Smooth muscle cell (in vitro differentiated cells): ENCODE data around the gene CSAG1. TPM values are rescaled to one million over a fixed set of nuclear protein-coding genes. Genes with fewer than 3 reads are reported as not detected.
"Not testable (repeated sequence)": the region's sequence is repeated elsewhere in the genome, so short reads cannot be mapped to it uniquely, and the experiment has no call there.

Experiments used
- DNase-seq: peaks from one replicate; lab custom pipeline; 2025; ENCODE audit not compliant: unreplicated experiment; lab: John Stamatoyannopoulos, UW
- H2AFZ ChIP-seq: fragments of 200-600 bp; sonication (generic); 2 replicates; pipeline ENCODE4 v1.6.0; 2016; ENCODE audit warnings: antibody characterized with exemption, low read depth, mild to moderate bottlenecking
- H3F3A ChIP-seq: fragments of 200-600 bp; sonication (generic); 2 replicates; pipeline ENCODE4 v1.6.0; 2017; ENCODE audit warnings: antibody characterized with exemption, low read depth
- H3K27ac ChIP-seq: fragments of 200-600 bp; sonication (generic); 2 replicates; pipeline ENCODE4 v1.5.1; 2016; ENCODE audit warnings: low read depth, mild to moderate bottlenecking
- H3K27me3 ChIP-seq: fragments of 200-600 bp; sonication (generic); 2 replicates; pipeline ENCODE4 v1.6.1; 2016; ENCODE audit warnings: low read depth, mild to moderate bottlenecking
- H3K36me3 ChIP-seq: fragments of 200-600 bp; sonication (generic); 2 replicates; pipeline ENCODE4 v1.5.1; 2016; ENCODE audit warnings: low read depth
- H3K4me1 ChIP-seq: fragments of 200-600 bp; sonication (generic); 2 replicates; pipeline ENCODE4 v1.5.1; 2016; ENCODE audit warnings: low read depth
- H3K4me2 ChIP-seq: fragments of 200-600 bp; sonication (generic); 2 replicates; pipeline ENCODE4 v1.6.0; 2016; ENCODE audit warnings: mild to moderate bottlenecking
- H3K4me3 ChIP-seq: fragments of 200-600 bp; sonication (generic); 2 replicates; pipeline ENCODE4 v1.5.1; 2016; ENCODE audit warnings: mild to moderate bottlenecking
- H3K79me2 ChIP-seq: fragments of 200-600 bp; sonication (generic); 2 replicates; pipeline ENCODE4 v1.6.0; 2016; ENCODE audit warnings: low read depth, mild to moderate bottlenecking
- H3K9ac ChIP-seq: fragments of 200-600 bp; sonication (generic); 2 replicates; pipeline ENCODE4 v1.6.0; 2016; ENCODE audit warnings: low read depth
- H3K9me3 ChIP-seq: fragments of 200-600 bp; sonication (generic); replicated peaks from 2 replicates; pipeline ENCODE4 v1.5.1; 2016; ENCODE audit warnings: low read depth
- H4K20me1 ChIP-seq: fragments of 200-600 bp; sonication (generic); 2 replicates; pipeline ENCODE4 v1.6.0; 2016; ENCODE audit warnings: low read depth
- WGBS: methylation state at CpG from one replicate; pipeline ENCODE4 v1.1.7; 2016; ENCODE audit warnings: low lambda C conversion rate; 5-methylcytosine and 5-hydroxymethylcytosine counted together
- polyA plus RNA-seq: library from polyadenylated mRNA; unstranded; fragments of >200 nt; fragmentation: Nextera tagmentation; extraction: Ambion mirVana; gene quantifications from 2 replicates; pipeline ENCODE4 v1.2.1, GENCODE V29; 2016
- total RNA-seq: library from RNA; depleted of rRNA; stranded (reverse); fragments of >200 nt; gene quantifications from 2 replicates; pipeline ENCODE4 v1.2.3, GENCODE V29; 2014
- TF ChIP-seq, protein P1 (sequence below): fragments of 200-600 bp; sonication (generic); IDR thresholded peaks from 2 replicates; pipeline ENCODE4 v1.5.1; 2017; ENCODE audit warnings: borderline replicate concordance, mild to moderate bottlenecking, antibody characterized with exemption; ENCODE audit not compliant: insufficient read depth, poor library complexity, severe bottlenecking

The CSAG1 gene
- not detected in 2 replicates for total RNA-seq
- polyA plus RNA-seq = not detected in 2 replicates

DNA sequence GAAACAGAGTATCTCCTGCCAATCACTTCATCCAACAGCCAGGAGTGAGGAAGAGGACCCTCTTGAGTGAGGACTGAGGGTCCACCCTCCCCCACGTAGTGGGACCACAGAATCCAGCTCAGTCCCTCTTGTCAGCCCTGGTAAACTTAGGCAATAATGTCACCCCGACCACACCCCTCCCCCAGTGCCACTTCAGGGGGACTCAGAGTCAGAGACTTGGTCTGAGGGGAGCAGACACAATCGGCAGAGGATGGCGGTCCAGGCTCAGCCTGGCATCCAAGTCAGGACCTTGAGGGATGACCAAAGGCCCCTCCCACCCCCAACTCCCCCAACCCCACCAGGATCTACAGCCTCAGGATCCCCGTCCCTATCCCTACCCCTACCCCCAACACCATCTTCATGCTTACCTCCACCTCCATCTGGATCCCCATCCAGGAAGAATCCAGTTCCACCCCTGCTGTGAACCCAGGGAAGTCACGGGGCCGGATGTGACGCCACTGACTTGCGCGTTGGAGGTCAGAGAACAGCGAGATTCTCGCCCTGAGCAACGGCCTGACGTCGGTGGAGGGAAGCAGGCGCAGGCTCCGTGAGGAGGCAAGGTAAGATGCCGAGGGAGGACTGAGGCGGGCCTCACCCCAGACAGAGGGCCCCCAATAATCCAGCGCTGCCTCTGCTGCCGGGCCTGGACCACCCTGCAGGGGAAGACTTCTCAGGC lies at the start of gene CSAG1, which contains the start of gene MAGEA12:
Gene CSAG1, minus strand, starts transcription at position 461 of the 715 bp plus-strand sequence. CDS start 1,261 bp downstream, outside the sequence.
Gene MAGEA12, plus strand, starts transcription at position 497 of the 715 bp plus-strand sequence. CDS start 2,405 bp downstream, outside the sequence.
- no peaks in the 10 kb centered on the region for H3K79me2 ChIP-seq
- no peaks in the 10 kb centered on the region for H3K27me3 ChIP-seq
- 92% methylated on average over 16 of the region's 21 CpGs for WGBS
- H3F3A ChIP-seq = no peaks in the 10 kb centered on the region
- no peak within 1 kb of the TSS for H3K4me3 ChIP-seq
- H2AFZ ChIP-seq = no peak within 1 kb of the TSS
- no peak within 1 kb of the TSS for H3K27ac ChIP-seq
- H3K9ac ChIP-seq = no peak within 1 kb of the TSS
- TF ChIP-seq, protein P1, sequence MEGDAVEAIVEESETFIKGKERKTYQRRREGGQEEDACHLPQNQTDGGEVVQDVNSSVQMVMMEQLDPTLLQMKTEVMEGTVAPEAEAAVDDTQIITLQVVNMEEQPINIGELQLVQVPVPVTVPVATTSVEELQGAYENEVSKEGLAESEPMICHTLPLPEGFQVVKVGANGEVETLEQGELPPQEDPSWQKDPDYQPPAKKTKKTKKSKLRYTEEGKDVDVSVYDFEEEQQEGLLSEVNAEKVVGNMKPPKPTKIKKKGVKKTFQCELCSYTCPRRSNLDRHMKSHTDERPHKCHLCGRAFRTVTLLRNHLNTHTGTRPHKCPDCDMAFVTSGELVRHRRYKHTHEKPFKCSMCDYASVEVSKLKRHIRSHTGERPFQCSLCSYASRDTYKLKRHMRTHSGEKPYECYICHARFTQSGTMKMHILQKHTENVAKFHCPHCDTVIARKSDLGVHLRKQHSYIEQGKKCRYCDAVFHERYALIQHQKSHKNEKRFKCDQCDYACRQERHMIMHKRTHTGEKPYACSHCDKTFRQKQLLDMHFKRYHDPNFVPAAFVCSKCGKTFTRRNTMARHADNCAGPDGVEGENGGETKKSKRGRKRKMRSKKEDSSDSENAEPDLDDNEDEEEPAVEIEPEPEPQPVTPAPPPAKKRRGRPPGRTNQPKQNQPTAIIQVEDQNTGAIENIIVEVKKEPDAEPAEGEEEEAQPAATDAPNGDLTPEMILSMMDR = no peak
- H3K4me1 ChIP-seq = no peaks in the 10 kb centered on the region
- no peak within 1 kb of the TSS for H3K4me2 ChIP-seq
- DNase-seq = no peak
- no peaks in the 10 kb centered on the region for H3K36me3 ChIP-seq
- H3K9me3 ChIP-seq = no peaks in the 10 kb centered on the region
- no peaks in the 10 kb centered on the region for H4K20me1 ChIP-seq

DNA sequence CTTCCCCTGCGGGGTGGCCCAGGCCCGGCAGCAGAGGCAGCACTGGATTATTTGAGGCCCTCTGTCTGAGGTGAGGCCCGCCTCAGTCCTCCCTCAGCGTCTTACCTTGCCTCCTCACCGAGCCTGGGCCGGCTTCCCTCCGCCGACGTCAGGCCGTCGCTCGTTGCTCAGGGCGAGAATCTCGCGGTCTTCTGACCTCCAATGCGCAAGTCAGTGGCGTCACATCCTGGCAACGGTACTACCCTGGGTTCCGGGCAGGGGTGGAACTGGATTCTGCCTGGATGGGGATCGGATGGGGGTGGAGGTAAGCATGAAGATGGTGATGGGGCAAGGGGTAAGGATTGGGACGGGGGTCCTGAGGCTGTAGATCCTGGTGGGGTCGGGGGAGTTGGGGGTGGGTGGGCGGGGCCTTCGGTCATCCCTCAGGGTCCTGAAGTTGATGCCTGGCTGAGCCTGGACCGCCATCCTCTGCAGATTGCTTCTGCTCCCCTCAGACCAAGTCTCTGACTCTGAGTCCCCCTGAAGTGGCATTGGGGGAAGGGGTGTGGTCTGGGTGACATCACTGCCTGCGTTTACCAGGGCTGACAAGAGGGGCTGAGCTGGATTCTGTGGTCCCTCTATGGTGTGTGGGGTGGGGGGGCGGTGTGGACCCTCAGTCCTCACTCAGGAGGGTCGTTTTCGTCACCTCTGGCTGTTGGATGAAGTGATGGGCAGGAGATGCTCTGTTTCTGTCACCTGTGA lies 36.2 kb upstream of the CSAG1 start, which contains the start of gene MAGEA6:
Gene MAGEA6, minus strand, starts transcription at position 141 of the 741 bp plus-strand sequence. CDS start 2,039 bp downstream, outside the sequence.
- not testable (repeated sequence) for H3K4me3 ChIP-seq, H2AFZ ChIP-seq, H3K79me2 ChIP-seq, H3K9ac ChIP-seq, H3K4me1 ChIP-seq, H3K27me3 ChIP-seq, H3K4me2 ChIP-seq, H4K20me1 ChIP-seq, H3K9me3 ChIP-seq, H3K36me3 ChIP-seq, H3K27ac ChIP-seq, H3F3A ChIP-seq, DNase-seq
- 81% methylated on average over 3 of the region's 29 CpGs for WGBS

GRCh38 chrX:152766562-152766961 lies 33.0 kb upstream of the CSAG1 start:
- not testable (repeated sequence) for H2AFZ ChIP-seq, H3K4me3 ChIP-seq, DNase-seq, H3K4me2 ChIP-seq, H3K27me3 ChIP-seq, H4K20me1 ChIP-seq, H3K9me3 ChIP-seq, H3K27ac ChIP-seq, H3K9ac ChIP-seq, H3K36me3 ChIP-seq, H3F3A ChIP-seq, H3K4me1 ChIP-seq, H3K79me2 ChIP-seq
- WGBS = 79% methylated on average over 9 of the region's 9 CpGs

DNA sequence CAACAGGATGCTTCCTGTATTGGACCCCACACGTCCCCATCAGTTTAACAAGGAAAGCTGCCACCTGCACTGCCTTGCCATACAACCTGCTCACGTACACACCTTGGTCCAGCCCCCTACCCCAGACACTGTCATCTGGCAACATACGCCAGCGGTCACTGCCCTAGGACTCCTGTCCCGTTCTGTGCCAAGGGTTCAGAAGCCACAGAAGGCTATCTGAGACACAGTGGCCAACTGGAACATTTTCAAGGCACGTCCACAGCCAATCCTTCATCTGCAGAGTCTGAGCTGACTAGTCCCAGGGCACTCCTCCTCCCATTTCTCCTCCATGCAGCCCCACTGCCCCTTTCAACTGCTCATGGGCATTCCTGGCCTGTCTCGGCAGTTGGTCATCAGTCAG lies 28.1 kb upstream of the CSAG1 start:
- not testable (repeated sequence) for H3K27ac ChIP-seq, H3F3A ChIP-seq, H3K4me3 ChIP-seq, H3K36me3 ChIP-seq, DNase-seq, H3K79me2 ChIP-seq, H3K4me2 ChIP-seq, H2AFZ ChIP-seq, H3K9ac ChIP-seq, H3K4me1 ChIP-seq, H3K9me3 ChIP-seq, H4K20me1 ChIP-seq, H3K27me3 ChIP-seq
- 74% methylated on average over 5 of the region's 7 CpGs for WGBS

- not testable (repeated sequence) for H3K9me3 ChIP-seq, H3K4me3 ChIP-seq, H3K4me1 ChIP-seq, H3F3A ChIP-seq, H3K27ac ChIP-seq, H2AFZ ChIP-seq, H3K36me3 ChIP-seq, DNase-seq, H3K79me2 ChIP-seq, H3K9ac ChIP-seq, H3K4me2 ChIP-seq, H4K20me1 ChIP-seq, H3K27me3 ChIP-seq
- 93% methylated on average over 4 of the region's 7 CpGs for WGBS
Measured at GRCh38 chrX:152759544-152759943, 26.0 kb upstream of the CSAG1 start.

DNA sequence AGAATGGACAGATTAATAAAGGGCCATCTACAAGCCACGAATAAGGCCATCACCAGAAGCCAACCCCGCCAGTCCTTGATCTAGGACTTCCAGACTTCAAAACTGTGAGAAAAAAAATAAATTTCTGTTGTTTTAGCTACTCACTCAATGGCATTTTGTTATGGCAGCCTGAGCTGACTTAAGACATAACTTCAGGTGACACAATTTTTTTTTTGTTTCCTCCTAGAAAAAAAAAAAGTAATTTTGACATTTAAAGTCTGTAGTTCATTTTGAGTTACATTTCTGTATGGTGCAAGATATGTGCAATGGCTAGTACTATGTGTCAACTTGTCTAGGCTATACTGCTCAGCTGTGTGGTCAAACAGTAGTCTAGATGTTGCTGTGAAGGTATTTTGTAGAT lies 25.4 kb upstream of the CSAG1 start, which contains the start of gene CSAG3:
Gene CSAG3, plus strand, starts transcription at position 301 of the 400 bp plus-strand sequence.
- not testable (repeated sequence) for H3K4me1 ChIP-seq, H3K4me2 ChIP-seq, H3K9me3 ChIP-seq, H3K27me3 ChIP-seq, H4K20me1 ChIP-seq, H3K4me3 ChIP-seq, H3F3A ChIP-seq, H3K36me3 ChIP-seq, H3K9ac ChIP-seq, H3K27ac ChIP-seq, H3K79me2 ChIP-seq, DNase-seq, H2AFZ ChIP-seq
- WGBS = no CpG with 5 or more reads among the region's 2 CpGs

GRCh38 chrX:152754871-152755270 lies 21.4 kb upstream of the CSAG1 start:
- WGBS = no CpG with 5 or more reads among the region's 5 CpGs
- H3K4me2 ChIP-seq, H3K4me1 ChIP-seq, DNase-seq, H3K4me3 ChIP-seq, H3K27ac ChIP-seq, H3K9ac ChIP-seq, H3K79me2 ChIP-seq, H3K36me3 ChIP-seq, H3K9me3 ChIP-seq, H3F3A ChIP-seq, H3K27me3 ChIP-seq, H4K20me1 ChIP-seq, H2AFZ ChIP-seq: not testable (repeated sequence)
